A549 treated with ZK216348 at 1 μM for 4 hours (cell line): ENCODE results near the gene MRNIP. TPM values are rescaled to one million over a fixed set of nuclear protein-coding genes. Genes with fewer than 3 reads are reported as not detected.

Experiments
- total RNA-seq: library from RNA; stranded (reverse); fragments of 200-300 nt; extraction: Qiagen RNA extraction; gene quantifications from 5 replicates; pipeline ENCODE4 v1.2.3, GENCODE V29; 2022; ENCODE audit warnings: low read depth

The MRNIP gene
- 13.0 to 24.5 TPM (median 20.8 TPM) in 5 replicates for total RNA-seq

GRCh38 chr5:179858586-179859427 is at the start of gene MRNIP:
TSS of gene MRNIP (minus strand) at chr5:179858817. CDS start at chr5:179858796, 21 bp downstream.

GRCh38 chr5:179907556-179908324 is 49.1 kb upstream of the MRNIP start, which contains the start of gene TBC1D9B:
TSS of gene TBC1D9B (minus strand) at chr5:179907897. CDS start at chr5:179907821, 76 bp downstream.

GRCh38 chr5:179820483-179821297 is 37.9 kb downstream of the MRNIP start, which contains the start of gene SQSTM1:
TSS of gene SQSTM1 (plus strand) at chr5:179820905. CDS start at chr5:179820937, 32 bp downstream.

GRCh38 chr5:179806250-179807048 is 52.2 kb downstream of the MRNIP start, which contains the start of gene MGAT4B:
TSS of gene MGAT4B (minus strand) at chr5:179806866. CDS start at chr5:179806583, 283 bp downstream.

GRCh38 chr5:179793468-179794139 is 65.0 kb downstream of the MRNIP start, which contains the start of gene LTC4S:
TSS of gene LTC4S (plus strand) at chr5:179793986. CDS start at chr5:179794081, 95 bp downstream.

Other genes starting within 250 kb of the MRNIP start
- gene HNRNPH1, start 235.1 kb downstream of the MRNIP start, total RNA-seq, result 492 to 619 TPM (median 511 TPM) in 5 replicates
- not detected in 5 replicates for gene CBY3, start 177.8 kb downstream of the MRNIP start, total RNA-seq
- 334 to 419 TPM (median 391 TPM) in 5 replicates for gene CANX, start 159.8 kb downstream of the MRNIP start, total RNA-seq
- gene MAML1, start 126.0 kb downstream of the MRNIP start, total RNA-seq, result 15.0 to 24.8 TPM (median 19.3 TPM) in 5 replicates
- 0.63 TPM in 1 of 5 replicates, not detected in the others for gene LTC4S, start 64.8 kb downstream of the MRNIP start, total RNA-seq
- gene MGAT4B, start 52.0 kb downstream of the MRNIP start, total RNA-seq, result 183 to 244 TPM (median 236 TPM) in 5 replicates
- gene SQSTM1, start 37.9 kb downstream of the MRNIP start, total RNA-seq, result 928 to 1,201 TPM (median 1,000 TPM) in 5 replicates
- 45.7 to 69.3 TPM (median 66.3 TPM) in 5 replicates for gene TBC1D9B, start 49.1 kb upstream of the MRNIP start, total RNA-seq
- 36.9 to 45.0 TPM (median 42.5 TPM) in 5 replicates for gene RNF130, start 212.9 kb upstream of the MRNIP start, total RNA-seq